Stimulated activated CD8-positive, alpha-beta memory T cell treated with anti-CD3 and anti-CD28 coated beads, Interleukin-7, amount 100 ng/mL, for 4 hours (primary cell): Measurements from ENCODE around the gene LIN7B.
"Not testable (repeated sequence)": the region's sequence is repeated elsewhere in the genome, so short reads cannot be mapped to it uniquely, and the experiment has no call there.

Source experiments
- DNase-seq, 2 donors: peaks; one replicate each; pipeline ENCODE4 v3.0.0-alpha.2; 2020; ENCODE audit warnings: low read depth in 2 of 2

Gene LIN7B, protein sequence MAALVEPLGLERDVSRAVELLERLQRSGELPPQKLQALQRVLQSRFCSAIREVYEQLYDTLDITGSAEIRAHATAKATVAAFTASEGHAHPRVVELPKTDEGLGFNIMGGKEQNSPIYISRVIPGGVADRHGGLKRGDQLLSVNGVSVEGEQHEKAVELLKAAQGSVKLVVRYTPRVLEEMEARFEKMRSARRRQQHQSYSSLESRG

GRCh38 chr19:49113762-49114629 is at the start of gene LIN7B:
TSS of gene LIN7B (plus strand) at chr19:49114370. CDS start at chr19:49114405, 35 bp downstream.
- DNase-seq: peak in 1 of 2 donors; percentile 69

- DNase-seq: no peak
These were observed 49.2 kb upstream of the LIN7B start, which contains the start of gene NTF4 for GRCh38 chr19:49064768-49065611. TSS of gene NTF4 (minus strand) at chr19:49064818. CDS start at chr19:49061997, 2,821 bp downstream.

- DNase-seq: no peak
These were observed 48.2 kb upstream of the LIN7B start for GRCh38 chr19:49065905-49066512.

DNA sequence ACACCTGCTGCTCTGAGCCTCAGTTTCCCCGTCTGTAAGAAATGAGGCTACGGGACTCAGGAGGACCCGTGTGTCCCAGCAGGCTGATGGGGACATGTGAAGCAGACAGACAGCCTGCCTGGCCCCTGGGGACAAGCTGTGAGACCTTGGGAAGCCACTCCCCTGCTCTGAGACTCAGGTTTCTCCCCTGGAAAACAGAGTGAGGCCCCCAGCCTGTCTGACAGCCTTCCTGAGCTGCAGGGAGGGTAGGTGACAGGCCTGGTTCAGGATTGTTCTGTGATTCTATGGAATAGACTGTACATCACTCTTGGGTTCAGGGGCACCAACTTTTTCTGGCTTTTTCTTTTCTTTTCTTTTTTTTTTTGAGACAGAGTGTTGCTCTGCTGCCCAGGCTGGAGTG is 46.6 kb upstream of the LIN7B start:
- DNase-seq: no peak

DNA sequence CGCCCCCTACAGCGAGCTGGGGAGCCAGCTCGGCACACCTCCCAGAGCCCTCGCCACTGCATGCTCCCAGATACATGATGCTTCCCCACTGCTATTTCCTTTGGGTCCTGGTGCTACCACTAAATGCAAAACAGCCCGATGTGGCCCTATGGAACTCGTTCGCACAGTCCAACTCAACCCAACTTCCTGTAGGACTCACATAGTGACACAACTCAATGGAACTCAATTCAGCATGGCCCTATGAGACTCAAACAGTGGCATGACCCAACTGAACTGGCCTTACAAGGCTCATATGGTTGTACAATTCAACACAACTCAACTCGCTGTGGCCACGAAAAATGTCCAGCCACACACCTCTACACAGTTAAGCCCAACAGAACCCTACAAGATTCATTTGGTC is 45.1 kb upstream of the LIN7B start:
- no peak for DNase-seq

DNA sequence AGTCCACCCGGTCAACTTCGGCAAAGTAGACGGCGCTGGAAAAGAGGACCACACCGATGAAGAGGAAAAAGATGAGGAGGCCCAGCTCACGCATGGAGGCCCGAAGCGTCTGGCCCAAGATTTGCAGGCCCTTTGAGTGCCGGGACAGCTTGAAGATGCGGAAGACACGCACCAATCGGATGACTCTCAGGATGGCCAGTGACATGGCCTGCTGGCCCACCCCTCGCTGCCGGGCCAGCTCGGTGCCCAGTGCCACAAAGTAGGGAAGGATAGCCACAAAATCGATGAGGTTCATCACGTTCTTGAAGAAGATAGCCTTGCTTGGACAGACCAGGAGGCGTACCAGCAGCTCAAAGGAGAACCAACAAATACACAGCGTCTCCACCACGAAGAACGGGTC is 43.8 kb upstream of the LIN7B start:
- no peak for DNase-seq

GRCh38 chr19:49071860-49072547 is 42.2 kb upstream of the LIN7B start:
- peak in 1 of 2 donors; percentile 20 for DNase-seq

DNA sequence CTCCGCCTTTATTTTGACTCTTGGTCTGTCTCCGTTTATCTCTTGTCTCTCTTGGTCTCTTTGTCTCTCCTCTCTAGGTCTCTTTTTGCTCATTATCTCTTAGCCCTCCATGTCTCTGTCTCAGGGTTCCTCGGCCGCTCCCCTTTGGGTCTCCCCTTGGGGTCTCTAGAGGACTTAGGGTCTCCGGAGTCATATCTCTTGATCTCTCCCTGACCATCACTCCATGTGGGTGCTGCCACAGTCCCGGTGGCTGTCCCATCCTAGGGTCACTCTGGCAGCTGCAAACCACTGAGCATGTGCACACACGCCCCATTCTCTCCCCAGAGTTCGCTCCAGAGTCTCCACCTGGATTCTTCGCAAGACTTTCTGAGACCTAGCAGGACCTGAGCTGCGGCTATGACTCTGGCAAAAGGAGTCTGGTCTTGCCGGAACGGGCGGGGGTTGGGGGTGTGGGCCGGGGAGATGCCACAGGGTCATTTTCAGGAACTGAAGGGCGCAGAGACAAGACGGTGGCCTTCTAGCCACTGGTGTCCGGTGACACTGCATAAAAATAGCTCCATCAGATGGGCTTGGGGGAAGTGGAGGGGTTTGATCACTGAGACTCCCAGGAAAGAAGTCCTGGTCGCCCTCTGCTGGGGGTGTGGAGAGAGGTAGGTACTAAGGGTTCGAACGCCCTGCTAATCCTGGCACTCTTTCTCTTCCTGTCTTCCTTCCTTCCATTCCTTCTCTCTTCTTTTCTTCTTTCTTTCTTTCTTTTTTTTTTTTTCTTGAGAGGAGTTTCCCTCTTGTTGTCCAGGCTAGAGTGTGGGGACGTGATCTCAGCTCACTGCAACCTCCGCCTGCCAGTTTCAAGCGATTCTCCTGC is 40.4 kb upstream of the LIN7B start:
- no peak for DNase-seq

DNA sequence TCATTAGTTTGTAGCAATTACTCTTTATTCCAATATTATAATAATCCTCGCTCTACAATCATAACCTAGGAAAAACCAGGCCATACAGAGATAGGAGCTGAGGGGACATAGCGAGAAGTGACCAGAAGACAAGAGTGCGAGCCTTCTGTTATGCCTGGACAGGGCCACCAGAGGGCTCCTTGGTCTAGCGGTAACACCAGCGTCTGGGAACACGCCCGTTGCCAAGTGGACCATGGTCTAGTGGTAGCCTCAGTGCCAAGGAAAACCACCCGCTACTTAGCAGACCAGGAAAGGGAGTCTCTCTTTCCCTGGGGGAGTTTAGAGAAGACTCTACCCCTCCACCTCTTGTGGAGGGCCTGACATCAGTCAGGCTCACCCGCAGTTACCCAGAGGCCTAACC is 39.3 kb upstream of the LIN7B start:
- DNase-seq: not testable (repeated sequence)

DNA sequence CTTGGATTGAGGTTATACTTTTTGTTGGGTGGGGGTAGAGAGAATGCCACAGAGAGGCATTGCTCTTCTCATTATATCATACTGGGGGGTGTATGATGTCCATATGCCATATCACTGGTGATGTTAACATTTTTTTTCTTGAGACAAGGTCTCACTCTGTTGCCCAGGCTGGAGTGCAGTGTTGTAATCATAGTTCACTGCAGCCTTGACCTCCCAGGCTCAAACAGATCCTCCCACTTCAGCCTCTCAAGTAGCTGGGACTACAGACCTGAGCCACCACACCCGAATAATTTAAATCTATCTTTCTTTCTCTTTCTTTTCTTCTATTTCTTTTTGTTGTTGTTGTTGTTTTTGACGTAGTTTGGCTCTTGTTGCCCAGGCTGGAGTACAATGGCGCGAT is 33.8 kb upstream of the LIN7B start:
- DNase-seq: no peak

GRCh38 chr19:49081273-49081672 is 32.9 kb upstream of the LIN7B start:
- DNase-seq: no peak

DNA sequence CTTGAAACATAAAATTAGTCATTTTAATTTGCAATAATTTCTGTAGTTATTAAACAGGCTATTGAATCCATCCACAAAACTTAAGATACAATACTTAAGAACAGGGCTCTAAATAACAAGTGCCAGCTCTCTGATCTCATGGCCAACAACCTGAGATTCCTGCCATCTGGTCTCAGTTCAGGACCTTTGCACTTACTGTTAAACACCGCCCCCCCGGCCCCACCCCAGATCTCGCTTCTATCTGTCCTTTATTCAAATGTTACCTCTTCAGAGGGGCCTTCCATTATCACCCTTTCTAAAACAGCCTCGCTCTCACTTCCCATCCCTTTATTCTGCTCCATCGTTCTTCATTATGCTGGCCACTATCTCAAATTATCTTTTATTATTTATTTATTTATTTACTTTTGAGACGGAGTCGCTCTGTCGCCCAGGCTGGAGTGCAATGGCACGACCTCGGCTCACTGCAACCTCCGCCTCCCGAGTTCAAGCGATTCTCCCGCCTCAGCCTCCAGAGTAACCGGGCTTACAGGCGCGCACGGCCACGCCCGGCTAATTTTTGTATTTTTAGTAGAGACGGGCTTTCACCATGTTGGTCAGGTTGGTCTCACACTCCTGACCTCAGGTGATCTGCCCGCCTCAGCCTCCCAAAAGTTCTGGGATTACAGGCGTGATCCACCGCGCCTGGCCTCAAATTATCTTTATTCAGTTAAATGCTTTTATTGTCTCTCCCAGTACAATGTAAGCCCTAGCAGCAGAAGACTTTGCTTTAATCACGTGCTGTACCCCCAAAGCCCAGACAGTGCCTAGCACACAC is 29.8 kb upstream of the LIN7B start:
- no peak for DNase-seq

- peak; percentile 98 to 100 for DNase-seq
These were observed 28.9 kb upstream of the LIN7B start, which contains the start of gene SNRNP70 for GRCh38 chr19:49085020-49085867. TSS of gene SNRNP70 (plus strand) at chr19:49085451. CDS start at chr19:49086415, 964 bp downstream.

GRCh38 chr19:49085868-49086232 is 28.3 kb upstream of the LIN7B start:
- no peak for DNase-seq

DNA sequence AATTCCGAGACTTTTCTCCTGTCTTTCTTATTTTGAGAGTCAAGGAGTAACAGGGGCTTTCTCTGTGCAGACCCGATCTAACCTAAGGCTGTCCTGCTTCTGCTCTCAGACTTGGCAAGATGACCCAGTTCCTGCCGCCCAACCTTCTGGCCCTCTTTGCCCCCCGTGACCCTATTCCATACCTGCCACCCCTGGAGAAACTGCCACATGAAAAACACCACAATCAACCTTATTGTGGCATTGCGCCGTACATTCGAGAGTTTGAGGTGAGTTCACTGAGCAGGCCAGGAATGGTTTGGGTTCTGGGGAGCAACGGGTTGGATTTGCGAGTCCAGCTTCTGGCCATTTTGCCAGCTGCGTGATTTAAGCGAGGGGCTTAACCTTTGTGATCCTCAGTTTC is 27.9 kb upstream of the LIN7B start:
- DNase-seq: no peak

GRCh38 chr19:49091391-49092038 is 22.7 kb upstream of the LIN7B start:
- DNase-seq: no peak

DNA sequence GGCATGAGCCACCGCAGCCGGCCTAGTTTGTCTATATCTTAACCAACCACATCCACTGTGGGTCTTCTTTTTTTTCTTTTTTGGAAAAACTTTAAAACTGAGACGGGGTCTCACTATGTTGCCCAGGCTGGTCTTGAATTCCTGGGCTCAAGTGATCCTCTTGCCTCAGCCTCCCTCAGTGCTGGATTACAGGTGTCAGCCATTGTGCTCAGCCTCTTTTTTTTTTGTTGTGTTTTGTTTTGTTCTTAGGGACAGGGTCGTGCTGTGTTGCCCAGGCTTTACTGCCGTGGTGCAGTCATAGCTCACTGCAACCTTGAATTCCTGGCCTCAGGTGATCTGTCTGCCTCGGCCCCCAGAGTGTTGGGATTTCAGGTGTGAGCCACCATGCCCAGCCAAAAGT is 21.5 kb upstream of the LIN7B start:
- DNase-seq: no peak
